Prostate gland (tissue), 2 donors: ENCODE data around the gene NDUFV2. TPM values are rescaled to one million over a fixed set of nuclear protein-coding genes. Genes with fewer than 3 reads are reported as not detected.
"Not testable (repeated sequence)": the region's sequence is repeated elsewhere in the genome, so short reads cannot be mapped to it uniquely, and the experiment has no call there.

ENCODE experiments used
- DNase-seq: peaks from one replicate; pipeline ENCODE4 v3.0.0-alpha.2; 2019; ENCODE audit warnings: low spot score
- H3K27ac ChIP-seq, 2 donors: fragments of 200-600 bp; sonication (generic); 2 replicates each; pipeline ENCODE4 v1.5.1; 2017 to 2019
- H3K27me3 ChIP-seq: fragments of 200-600 bp; sonication (generic); replicated peaks from 2 replicates; pipeline ENCODE4 v1.5.1; 2019; ENCODE audit not compliant: insufficient read depth
- H3K36me3 ChIP-seq, 2 donors: fragments of 200-600 bp; sonication (generic); 1 replicate in 1 of 2; 2 replicates in 1 of 2; pipeline versions ENCODE4 v1.5.1 to v1.8.1; 2017 to 2019
- H3K4me1 ChIP-seq: fragments of 200-600 bp; sonication (generic); replicated peaks from 2 replicates; pipeline ENCODE4 v1.5.1; 2019
- H3K4me3 ChIP-seq, 2 donors: fragments of 200-600 bp; sonication (generic); 2 replicates each; pipeline ENCODE4 v1.5.1; 2017 to 2019
- H3K9me3 ChIP-seq: fragments of 200-600 bp; sonication (generic); 2 replicates; pipeline ENCODE4 v1.5.1; 2017
- CTCF ChIP-seq, 4 experiments: fragments of 200-600 bp in 2 of 4; fragments of 450-650 bp in 2 of 4; sonication (generic) in 2 of 4; IDR thresholded peaks; 1 replicate in 3 of 4; 2 replicates in 1 of 4; pipeline ENCODE4 v1.5.1; 2016 to 2019; ENCODE audit warnings: antibody characterized with exemption in 4 of 4, mild to moderate bottlenecking in 2 of 4, moderate library complexity in 2 of 4
- POLR2A ChIP-seq: fragments of 450-650 bp; IDR thresholded peaks from one replicate; pipeline ENCODE4 v1.6.1; 2016; ENCODE audit warnings: antibody characterized with exemption, mild to moderate bottlenecking
- POLR2AphosphoS5 ChIP-seq: sonication (generic); formaldehyde crosslinking; IDR thresholded peaks from one replicate; pipeline ENCODE4 v1.6.1; 2017; ENCODE audit warnings: antibody characterized with exemption
- WGBS: methylation state at CpG from one replicate; pipeline ENCODE4 v1.1.5; 2018; 5-methylcytosine and 5-hydroxymethylcytosine counted together
- intact Hi-C: fragments of 100-400 bp; cut with DNase I; formaldehyde crosslinking; loops from one replicate; pipeline ENCODE4 v1.14.2; 2022
- total RNA-seq, 2 donors: library from RNA; depleted of rRNA; stranded (reverse); fragments of >200 nt; gene quantifications; one replicate each; pipeline ENCODE4 v1.1.0, GENCODE V29; 2016

The NDUFV2 gene
- total RNA-seq, 2 donors from 2014 or later, result 114 to 161 TPM

GRCh38 chr18:9086624-9087023, 15.9 kb upstream of the NDUFV2 start:
- H3K27me3 ChIP-seq, result no peaks in the 10 kb centered on the region
- H3K27ac ChIP-seq, result no peak overlapping the region
- intact Hi-C loops, result no loop called here
- no peak for DNase-seq
- no peaks in the 10 kb centered on the region for H3K36me3 ChIP-seq
- WGBS, result 81% methylated on average over 1 of the region's 1 CpG
- no peak overlapping the region for H3K4me3 ChIP-seq
- H3K4me1 ChIP-seq, result no peaks in the 10 kb centered on the region
- TF ChIP-seq CTCF (IDR thresholded peaks at IDR 0.05), result no peak
- no peak for TF ChIP-seq POLR2AphosphoS5
- TF ChIP-seq POLR2A, result no peak
- no peaks in the 10 kb centered on the region for H3K9me3 ChIP-seq

DNA sequence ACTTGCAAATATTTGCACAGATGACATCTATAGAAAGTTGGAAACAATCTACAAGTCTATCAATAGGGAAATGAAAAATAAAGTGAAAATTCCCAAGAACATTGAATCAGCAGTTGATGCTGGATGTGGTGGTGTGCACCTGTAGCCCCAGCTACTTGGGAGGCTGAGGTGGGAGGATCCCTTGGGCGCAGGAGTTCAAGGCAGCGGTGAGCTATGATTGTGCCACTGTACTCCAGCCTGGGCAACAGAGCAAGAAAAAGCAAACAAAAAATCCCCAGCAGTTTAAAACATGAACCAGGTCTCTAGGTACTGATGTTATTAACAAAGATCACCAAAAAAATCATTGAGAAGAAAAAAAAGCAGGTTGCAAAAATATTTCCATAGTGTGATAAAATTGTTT, 15.4 kb upstream of the NDUFV2 start:
- no peak for DNase-seq
- Histone ChIP-seq H3K36me3 (no peaks in the 10 kb centered on the region), H3K9me3 (no peaks in the 10 kb centered on the region), H3K4me3 (no peak overlapping the region), H3K27me3 (no peaks in the 10 kb centered on the region), H3K4me1 (no peaks in the 10 kb centered on the region), H3K27ac (no peak overlapping the region)
- no peak for TF ChIP-seq POLR2A
- no peak for TF ChIP-seq POLR2AphosphoS5
- no peak for TF ChIP-seq CTCF (IDR thresholded peaks at IDR 0.05)
- 98% methylated on average over 2 of the region's 2 CpGs for WGBS
- intact Hi-C loops, result no loop called here

DNA sequence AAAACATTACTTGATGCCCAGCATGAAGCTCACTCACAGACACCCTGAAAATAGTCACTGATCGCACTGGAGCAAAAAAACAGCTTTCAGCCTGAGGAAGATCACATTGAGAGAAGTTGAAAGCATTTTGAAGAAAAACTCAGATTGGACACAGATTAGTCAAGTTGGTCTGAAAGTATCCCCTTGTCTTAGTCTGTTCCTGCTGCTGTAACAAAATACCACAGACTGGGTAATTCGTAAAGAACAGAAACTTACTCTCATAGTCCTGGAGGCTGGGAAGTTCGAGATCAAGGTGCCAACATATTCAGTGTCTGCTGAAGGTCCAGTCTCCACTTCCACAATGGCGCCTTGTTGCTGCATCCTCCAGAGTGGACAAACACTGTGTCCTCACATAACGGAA, 14.2 kb upstream of the NDUFV2 start:
- whole genome bisulfite sequencing, result 91% methylated on average over 5 of the region's 5 CpGs
- intact Hi-C loops, result no loop called here
- H3K4me3 ChIP-seq, result no peak overlapping the region
- TF ChIP-seq POLR2AphosphoS5, result no peak
- no peaks in the 10 kb centered on the region for H3K27me3 ChIP-seq
- no peaks in the 10 kb centered on the region for H3K9me3 ChIP-seq
- H3K4me1 ChIP-seq, result no peaks in the 10 kb centered on the region
- H3K36me3 ChIP-seq, result no peaks in the 10 kb centered on the region
- no peak overlapping the region for H3K27ac ChIP-seq
- no peak for DNase-seq

DNA sequence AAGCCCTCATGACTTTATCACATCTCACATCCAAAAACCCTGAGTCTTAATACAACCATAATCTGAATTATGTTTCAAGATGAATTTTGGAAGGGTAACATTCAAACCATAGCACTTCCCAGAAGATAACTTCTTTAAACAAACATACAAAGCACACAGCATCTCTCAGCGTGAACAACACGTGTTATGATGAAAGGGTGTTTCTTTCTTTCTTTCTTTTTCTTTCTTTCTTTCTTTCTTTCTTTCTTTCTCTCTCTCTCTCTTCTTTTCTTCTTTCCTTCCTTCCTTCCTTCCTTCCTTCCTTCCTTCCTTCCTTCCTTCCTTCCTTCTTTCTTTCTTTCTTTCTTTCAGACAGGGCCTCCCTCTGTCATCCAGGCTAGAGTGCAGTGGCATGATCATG, 13.8 kb upstream of the NDUFV2 start:
- 87% methylated on average over 2 of the region's 2 CpGs for WGBS
- H3K4me1 ChIP-seq, DNase-seq, intact Hi-C loops, H3K36me3 ChIP-seq, H3K4me3 ChIP-seq, H3K27ac ChIP-seq, H3K27me3 ChIP-seq, H3K9me3 ChIP-seq: not testable (repeated sequence)

DNA sequence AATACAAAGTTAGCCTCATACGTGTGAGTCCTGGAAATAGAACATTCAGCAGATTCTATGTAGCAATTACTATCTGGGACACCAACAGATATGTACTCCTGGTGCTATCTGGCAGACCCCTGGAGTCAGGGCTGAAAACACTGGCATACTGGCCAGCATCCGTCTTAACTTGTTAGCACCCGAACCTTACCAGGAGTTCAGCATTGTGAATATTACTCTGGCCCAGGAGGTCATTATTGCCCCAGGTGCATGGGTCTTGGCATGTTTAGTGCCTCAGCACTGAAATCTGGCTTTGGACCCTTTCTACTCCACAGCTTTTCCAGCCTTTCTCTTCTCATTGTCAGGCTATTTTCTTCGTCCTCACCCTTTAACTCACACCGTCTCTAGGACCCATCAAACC, 11.9 kb upstream of the NDUFV2 start:
- no peaks in the 10 kb centered on the region for H3K4me1 ChIP-seq
- no peaks in the 10 kb centered on the region for H3K9me3 ChIP-seq
- H3K36me3 ChIP-seq, result no peaks in the 10 kb centered on the region
- WGBS, result 89% methylated on average over 5 of the region's 5 CpGs
- intact Hi-C loops, result no loop called here
- no peak for TF ChIP-seq CTCF (IDR thresholded peaks at IDR 0.05)
- TF ChIP-seq POLR2A, result no peak
- no peak for TF ChIP-seq POLR2AphosphoS5
- no peak for DNase-seq
- H3K27me3 ChIP-seq, result no peaks in the 10 kb centered on the region
- no peak overlapping the region for H3K27ac ChIP-seq
- no peak overlapping the region for H3K4me3 ChIP-seq

- no peak for DNase-seq
- Histone ChIP-seq H3K27ac (no peak overlapping the region), H3K36me3 (no peaks in the 10 kb centered on the region), H3K27me3 (no peaks in the 10 kb centered on the region), H3K9me3 (no peaks in the 10 kb centered on the region), H3K4me1 (no peaks in the 10 kb centered on the region), H3K4me3 (no peak overlapping the region)
- intact Hi-C loops, result no loop called here
- 87% methylated on average over 4 of the region's 4 CpGs for WGBS
- TF ChIP-seq POLR2A (no peak), CTCF (IDR thresholded peaks at IDR 0.05) (no peak), POLR2AphosphoS5 (no peak)
Observed at GRCh38 chr18:9091066-9091476, 11.4 kb upstream of the NDUFV2 start.
